Endothelial cell of umbilical vein (primary cell): ENCODE results near the gene LCE3A. TPM values are rescaled to one million over a fixed set of nuclear protein-coding genes. Genes with fewer than 3 reads are reported as not detected.

Experiments used
- BruUV-seq: library from RNA; stranded (reverse); fragments of 400-500 nt; replicated peaks from 2 replicates; lab custom pipeline; 2021; lab: Mats Ljungman, UMichigan
- CTCF ChIA-PET: fragments of 300-600, 350-600 bp; sonication (Branson Sonifier 250); formaldehyde crosslinking; loops from one replicate; lab custom pipeline; 2021; ENCODE audit warnings: antibody characterized with exemption, inconsistent platforms; lab: Charles Lee
- POLR2A ChIA-PET: fragments of 300-600, 350-600 bp; sonication (Branson Sonifier 250); formaldehyde crosslinking; loops from one replicate; lab custom pipeline; 2021; ENCODE audit warnings: antibody characterized with exemption, inconsistent platforms; lab: Charles Lee
- DNase-seq: peaks from one replicate; pipeline ENCODE4 v3.0.0-alpha.2; 2011; ENCODE audit warnings: low read depth, low spot score
- FAIRE-seq: peaks from 2 replicates; lab custom pipeline; 2011; peaks lifted over from hg19 to GRCh38; lab: Jason Lieb, UNC
- H2AFZ ChIP-seq: 2 replicates; pipeline ENCODE4 v1.6.0; 2012; ENCODE audit warnings: low read depth, low read length, control low read depth, inconsistent platforms
- H3K27ac ChIP-seq: 2 replicates; pipeline ENCODE4 v1.5.1; 2011; ENCODE audit warnings: low read depth, mild to moderate bottlenecking, control low read depth, low read length, moderate library complexity; ENCODE audit not compliant: insufficient read depth
- H3K27me3 ChIP-seq, 2 experiments: 2 replicates each; pipeline versions ENCODE4 v1.6.0 to v1.6.1; 2011; ENCODE audit warnings: low read length in 2 of 2, mixed read lengths in 1 of 2; ENCODE audit not compliant: control insufficient read depth in 2 of 2, insufficient read depth in 2 of 2
- H3K36me3 ChIP-seq, 2 experiments: 2 replicates in 1 of 2; 3 replicates in 1 of 2; pipeline ENCODE4 v1.5.1; 2011; ENCODE audit warnings: low read length in 2 of 2, mild to moderate bottlenecking in 1 of 2, moderate library complexity in 1 of 2; ENCODE audit not compliant: control insufficient read depth in 2 of 2, insufficient read depth in 2 of 2; ENCODE audit errors: extremely low read depth in 1 of 2
- H3K4me1 ChIP-seq: 3 replicates; pipeline ENCODE4 v1.5.1; 2011; ENCODE audit warnings: mild to moderate bottlenecking, low read length; ENCODE audit not compliant: control insufficient read depth, insufficient read depth; ENCODE audit errors: extremely low read depth
- H3K4me2 ChIP-seq: 2 replicates; pipeline ENCODE4 v1.6.1; 2011; ENCODE audit warnings: low read length, control low read depth, mixed read lengths; ENCODE audit not compliant: insufficient read depth
- H3K4me3 ChIP-seq, 3 experiments: fragments of 200-600 bp in 1 of 3; sonication (generic), shearing (Covaris generic) in 1 of 3; replicated peaks in 1 of 3; 2 replicates each; pipeline ENCODE4 v1.5.1; 2011 to 2016; ENCODE audit warnings: control low read depth in 3 of 3, low read length in 3 of 3, mild to moderate bottlenecking in 2 of 3, inconsistent platforms in 1 of 3, low read depth in 1 of 3, moderate library complexity in 1 of 3; ENCODE audit not compliant: insufficient read depth in 1 of 3
- H3K79me2 ChIP-seq: 2 replicates; pipeline ENCODE4 v1.6.0; 2012; ENCODE audit warnings: low read length, inconsistent platforms; ENCODE audit not compliant: control insufficient read depth, insufficient read depth
- H3K9ac ChIP-seq: replicated peaks from 2 replicates; pipeline ENCODE3; 2011; ENCODE audit warnings: low read length, control low read depth; ENCODE audit not compliant: insufficient read depth; ENCODE audit errors: extremely low read depth
- H3K9me1 ChIP-seq: replicated peaks from 3 replicates; pipeline ENCODE4 v1.6.0; 2011; ENCODE audit warnings: mild to moderate bottlenecking, low read length; ENCODE audit not compliant: control insufficient read depth, insufficient read depth; ENCODE audit errors: extremely low read depth
- H3K9me3 ChIP-seq: replicated peaks from 2 replicates; pipeline ENCODE4 v1.5.1; 2012; ENCODE audit warnings: low read length, inconsistent platforms; ENCODE audit not compliant: control insufficient read depth, insufficient read depth
- H4K20me1 ChIP-seq: replicated peaks from 2 replicates; pipeline ENCODE3; 2011; ENCODE audit warnings: mild to moderate bottlenecking, low read length; ENCODE audit not compliant: control insufficient read depth, insufficient read depth; ENCODE audit errors: extremely low read depth
- CTCF ChIP-seq, 2 donors: IDR thresholded peaks; 1 replicate in 1 of 2; 2 replicates in 1 of 2; pipeline ENCODE4 v1.5.1; 2011; ENCODE audit warnings: low read length in 2 of 2, mild to moderate bottlenecking in 2 of 2, moderate library complexity in 2 of 2, control low read depth in 1 of 2, inconsistent platforms in 1 of 2, low read depth in 1 of 2; ENCODE audit not compliant: insufficient read depth in 1 of 2; ENCODE audit errors: extremely low read depth in 1 of 2
- EZH2 ChIP-seq: IDR thresholded peaks from 2 replicates; pipeline ENCODE4 v1.6.1; 2012; ENCODE audit warnings: borderline replicate concordance, low read depth, mild to moderate bottlenecking, moderate library complexity, low read length, inconsistent platforms; ENCODE audit not compliant: severe bottlenecking
- FOS ChIP-seq: IDR thresholded peaks from 2 replicates; pipeline ENCODE4 v1.6.1; 2011; ENCODE audit warnings: mild to moderate bottlenecking, low read length, moderate library complexity, borderline replicate concordance; ENCODE audit not compliant: insufficient read depth
- GATA2 ChIP-seq: IDR thresholded peaks from 2 replicates; pipeline ENCODE4 v1.7.0; 2011; ENCODE audit warnings: low read depth, mild to moderate bottlenecking, moderate library complexity, mixed read lengths, low read length; ENCODE audit not compliant: insufficient read length, insufficient read depth
- JUN ChIP-seq: IDR thresholded peaks from 2 replicates; pipeline ENCODE4 v1.6.1; 2011; ENCODE audit warnings: borderline replicate concordance, low read depth; ENCODE audit not compliant: insufficient read length, insufficient read depth
- MAX ChIP-seq: IDR thresholded peaks from 2 replicates; pipeline ENCODE4 v1.6.1; 2011; ENCODE audit not compliant: insufficient read depth, insufficient read length
- MYC ChIP-seq: IDR thresholded peaks from one replicate; pipeline ENCODE4 v1.6.1; 2011; ENCODE audit warnings: mild to moderate bottlenecking, low read depth, low read length
- POLR2A ChIP-seq: IDR thresholded peaks from 2 replicates; pipeline ENCODE4 v1.6.1; 2012; ENCODE audit warnings: low read depth, mild to moderate bottlenecking, control low read depth, low read length
- POLR2AphosphoS5 ChIP-seq: IDR thresholded peaks from 2 replicates; pipeline ENCODE4 v1.6.1; 2012; ENCODE audit warnings: low read depth, mild to moderate bottlenecking, control low read depth, low read length, moderate library complexity; ENCODE audit not compliant: insufficient read depth
- dilution Hi-C: fragments of 300-500 bp; cut with MboI; formaldehyde crosslinking; loops from one replicate; pipeline ENCODE4 v1.15.0; 2019; ENCODE audit warnings: low sequenced_read_pairs; ENCODE audit not compliant: extremely low pct_ligation_motif_present
- intact Hi-C: fragments of 100-400 bp; cut with micrococcal nuclease; formaldehyde crosslinking; loops from one replicate; pipeline ENCODE4 v1.10.0; 2022
- polyA plus RNA-seq, 4 experiments: library from polyadenylated mRNA; depleted of rRNA in 3 of 4; stranded (reverse) in 3 of 4; unstranded in 1 of 4; fragments of >200 nt; gene quantifications; 2 replicates each; pipeline versions ENCODE4 v1.2.1 to v1.2.3, GENCODE V29; 2011 to 2012; ENCODE audit warnings: missing spikeins in 1 of 4
- total RNA-seq: library from RNA; stranded (reverse); gene quantifications from 2 replicates; pipeline ENCODE4 v1.2.3, GENCODE V29; 2021

Gene LCE3A
- total and polyA plus RNA-seq, 2 donors (not counting 3 experiments of a cell fraction or from before 2014, with no cell fraction given), result not detected

GRCh38 chr1:152623203-152623844 lies 421 bp upstream of the LCE3A start:
- dilution Hi-C loops, result no loop called here

More at GRCh38 chr1:152623203-152623844, 421 bp upstream of the LCE3A start:
- no TSS peak for BruUV-seq
- Histone ChIP-seq H4K20me1 (no peaks in the 10 kb centered on the region), H3K4me2 (no peak overlapping the region), H3K9ac (no peak overlapping the region), H3K4me1 (no peaks in the 10 kb centered on the region), H3K27ac (no peak overlapping the region), H3K27me3 (no peaks in the 10 kb centered on the region), H2AFZ (no peak overlapping the region), H3K79me2 (no peaks in the 10 kb centered on the region), H3K4me3 (no peak overlapping the region), H3K9me1 (no peaks in the 10 kb centered on the region), H3K36me3 (no peaks in the 10 kb centered on the region), H3K9me3 (peaks cover 2% of the 10 kb centered on the region)
- CTCF ChIA-PET, result interaction anchor here (1.4 kb wide), 1 partner anchor 13 kb away, joined by 3 read pairs; no protein-coding TSS in a partner anchor
- intact Hi-C loops, result no loop called here
- FAIRE-seq (no peak), DNase-seq (no peak)
- POLR2A ChIA-PET, result no interaction called here
- TF ChIP-seq MAX, result no peak
- TF ChIP-seq MYC, result no peak
- TF ChIP-seq POLR2A, result no peak
- no peak for TF ChIP-seq CTCF (IDR thresholded peaks at IDR 0.05; ENCODE audit: extremely low read depth in 1 of 2, insufficient read depth in 1 of 2, low read depth in 1 of 2, low read length in 2 of 2)
- TF ChIP-seq POLR2AphosphoS5, result no peak
- no peak for TF ChIP-seq JUN
- no peak for TF ChIP-seq EZH2
- TF ChIP-seq FOS, result no peak
- TF ChIP-seq GATA2, result no peak
